Sigmoid colon (tissue), 7 donors: Measurements from ENCODE around the gene DNPH1. TPM values are rescaled to one million over a fixed set of nuclear protein-coding genes. Genes with fewer than 3 reads are reported as not detected.

Experiments
- DNase-seq: peaks from one replicate; pipeline ENCODE4 v3.0.0-alpha.2; 2019
- H3K27ac ChIP-seq, 4 donors: fragments of 200-600 bp; sonication (generic); one replicate each; pipeline ENCODE4 v1.5.1; 2016 to 2019; ENCODE audit warnings: mild to moderate bottlenecking in 1 of 4
- H3K27me3 ChIP-seq, 3 donors: fragments of 200-600 bp; sonication (generic); one replicate each; pipeline ENCODE4 v1.5.1; 2019; ENCODE audit warnings: mild to moderate bottlenecking in 1 of 3
- H3K36me3 ChIP-seq, 4 donors: fragments of 200-600 bp; sonication (generic); one replicate each; pipeline ENCODE4 v1.5.1; 2016 to 2019
- H3K4me1 ChIP-seq, 4 donors: fragments of 200-600 bp; sonication (generic); one replicate each; pipeline ENCODE4 v1.5.1; 2017 to 2019
- H3K4me3 ChIP-seq, 4 donors: fragments of 200-600 bp; sonication (generic); one replicate each; pipeline ENCODE4 v1.5.1; 2017 to 2019; ENCODE audit warnings: mild to moderate bottlenecking in 2 of 4, moderate library complexity in 1 of 4
- H3K9me3 ChIP-seq, 4 donors: fragments of 200-600 bp in 3 of 4; sonication (generic) in 3 of 4; one replicate each; pipeline versions ENCODE4 v1.5.1 to v1.6.1; 2013 to 2019
- CTCF ChIP-seq, 4 experiments: fragments of 450-650 bp in 3 of 4; fragments of 200-600 bp in 1 of 4; IDR thresholded peaks; one replicate each; pipeline ENCODE4 v1.5.1; 2016 to 2019; ENCODE audit warnings: antibody characterized with exemption in 4 of 4, mild to moderate bottlenecking in 3 of 4, moderate library complexity in 2 of 4
- EP300 ChIP-seq, 4 donors: sonication (generic); formaldehyde crosslinking; IDR thresholded peaks; one replicate each; pipeline ENCODE4 v1.6.1; 2017; ENCODE audit warnings: antibody characterized with exemption in 4 of 4
- POLR2A ChIP-seq, 2 donors: fragments of 450-650 bp; IDR thresholded peaks; one replicate each; pipeline ENCODE4 v1.6.1; 2016; ENCODE audit warnings: antibody characterized with exemption in 2 of 2, mild to moderate bottlenecking in 2 of 2, moderate library complexity in 2 of 2
- POLR2AphosphoS5 ChIP-seq, 4 donors: sonication (generic); formaldehyde crosslinking; IDR thresholded peaks; one replicate each; pipeline ENCODE4 v1.6.1; 2017; ENCODE audit warnings: antibody characterized with exemption in 4 of 4
- WGBS, 2 donors: extraction: QIAGEN DNeasy Blood & Tissue Kit; methylation state at CpG; one replicate each; pipeline ENCODE4 v1.1.7; 2013; 5-methylcytosine and 5-hydroxymethylcytosine counted together
- intact Hi-C: fragments of 100-400 bp; cut with DNase I; formaldehyde crosslinking; loops from one replicate; pipeline ENCODE4 v1.15.1; 2023
- polyA plus RNA-seq, 3 donors: library from polyadenylated mRNA; stranded (reverse); fragments of 200-250 nt; gene quantifications; one replicate each; pipeline ENCODE4 v1.2.3, GENCODE V29; 2013
- total RNA-seq, 4 donors: library from RNA; depleted of rRNA; stranded (reverse); fragments of >200 nt; gene quantifications; one replicate each; pipeline ENCODE4 v1.1.0, GENCODE V29; 2016
- donor health status: healthy with polysubstance abuse.
- donor health status: Bipolar disorder and iron deficiency.
- donor health status: healthy.

The DNPH1 gene
- total RNA-seq (10 to 100 TPM; 32.1 to 96.0 (median 90.3) TPM), polyA plus RNA-seq (100 to 1,000 TPM; 155 to 188 (median 163) TPM)

GRCh38 chr6:43228951-43229802 lies at the start of gene DNPH1:
DNPH1 (minus strand) TSS chr6:43229481; CDS start chr6:43229456, 25 bp downstream.
- intact Hi-C loops, result loop anchor here (5.0 kb wide), 1 partner anchor 278 kb away; no protein-coding TSS in a partner anchor
- H3K4me3 ChIP-seq, result peak within 1 kb of the TSS; percentile 39 to 75 (median 72)
- peaks cover 0 to 15% (median 11%) of the 10 kb centered on the region in 4 donors for H3K4me1 ChIP-seq
- H3K27me3 ChIP-seq, result no peaks in the 10 kb centered on the region
- 2 to 4% methylated on average over 82 of the region's 82 CpGs for WGBS, 2 donors
- peaks cover 0 to 2% (median under 1%) of the 10 kb centered on the region in 4 donors for H3K36me3 ChIP-seq
- H3K27ac ChIP-seq, result peak within 1 kb of the TSS; percentile 61 to 78 (median 73)
- peak; percentile 85 for DNase-seq
- TF ChIP-seq POLR2AphosphoS5 (IDR thresholded peaks at IDR 0.05), result peak in 2 of 4 donors; percentile 5 to 43
- no peak for TF ChIP-seq EP300 (IDR thresholded peaks at IDR 0.05)
- TF ChIP-seq POLR2A (IDR thresholded peaks at IDR 0.05), result no peak
- TF ChIP-seq CTCF (IDR thresholded peaks at IDR 0.05), result peak; percentile 14 to 95 (median 54)
- H3K9me3 ChIP-seq, result no peaks in the 10 kb centered on the region

- Histone ChIP-seq H3K4me3 (no peak overlapping the region), H3K27me3 (peaks cover 0 to 28% (median 19%) of the 10 kb centered on the region in 3 donors), H3K27ac (peak overlapping the region; percentile 26 to 77 (median 44)), H3K4me1 (peaks cover 0 to 37% (median 29%) of the 10 kb centered on the region in 4 donors), H3K36me3 (no peaks in the 10 kb centered on the region), H3K9me3 (no peaks in the 10 kb centered on the region)
- intact Hi-C loops, result no loop called here
- no peak for DNase-seq
- no peak for TF ChIP-seq EP300 (IDR thresholded peaks at IDR 0.05)
- no peak for TF ChIP-seq CTCF (IDR thresholded peaks at IDR 0.05)
- no peak for TF ChIP-seq POLR2AphosphoS5 (IDR thresholded peaks at IDR 0.05)
- TF ChIP-seq POLR2A (IDR thresholded peaks at IDR 0.05), result no peak
- 13 to 46% methylated on average over 4 of the region's 4 CpGs for WGBS, 2 donors
Measured at GRCh38 chr6:43278524-43279078, 49.3 kb upstream of the DNPH1 start.

GRCh38 chr6:43277643-43278523 lies 48.6 kb upstream of the DNPH1 start:
- H3K4me3 ChIP-seq, result no peak overlapping the region
- intact Hi-C loops, result no loop called here
- DNase-seq, result no peak
- no peaks in the 10 kb centered on the region for H3K36me3 ChIP-seq
- H3K4me1 ChIP-seq, result peaks cover 0 to 37% (median 29%) of the 10 kb centered on the region in 4 donors
- TF ChIP-seq EP300 (IDR thresholded peaks at IDR 0.05), result no peak
- no peak for TF ChIP-seq CTCF (IDR thresholded peaks at IDR 0.05)
- no peak for TF ChIP-seq POLR2AphosphoS5 (IDR thresholded peaks at IDR 0.05)
- TF ChIP-seq POLR2A (IDR thresholded peaks at IDR 0.05), result no peak
- no peaks in the 10 kb centered on the region for H3K9me3 ChIP-seq
- H3K27me3 ChIP-seq, result peaks cover 0 to 21% (median 14%) of the 10 kb centered on the region in 3 donors
- WGBS, 2 donors, result 17 to 72% methylated on average over 13 of the region's 13 CpGs
- H3K27ac ChIP-seq, result peak overlapping the region; percentile 26 to 77 (median 44)

GRCh38 chr6:43277306-43277642 lies 48.0 kb upstream of the DNPH1 start:
- no peak for TF ChIP-seq CTCF (IDR thresholded peaks at IDR 0.05)
- TF ChIP-seq EP300 (IDR thresholded peaks at IDR 0.05), result no peak
- no peak for TF ChIP-seq POLR2A (IDR thresholded peaks at IDR 0.05)
- TF ChIP-seq POLR2AphosphoS5 (IDR thresholded peaks at IDR 0.05), result no peak
- H3K36me3 ChIP-seq, result no peaks in the 10 kb centered on the region
- 37 to 78% methylated on average over 6 of the region's 6 CpGs for whole genome bisulfite sequencing, 2 donors
- intact Hi-C loops, result no loop called here
- peaks cover 0 to 21% (median 14%) of the 10 kb centered on the region in 3 donors for H3K27me3 ChIP-seq
- peak overlapping the region in 1 of 4 donors; percentile 77 for H3K27ac ChIP-seq
- no peak for DNase-seq
- H3K9me3 ChIP-seq, result no peaks in the 10 kb centered on the region
- peaks cover 0 to 37% (median 29%) of the 10 kb centered on the region in 4 donors for H3K4me1 ChIP-seq
- no peak overlapping the region for H3K4me3 ChIP-seq
